HG03060 (cell line): Measurements from ENCODE around the gene PARPBP.
"Not testable (repeated sequence)": the region's sequence is repeated elsewhere in the genome, so short reads cannot be mapped to it uniquely, and the experiment has no call there.

Experiments used
- ATAC-seq: cut with Tn5 transposase; IDR thresholded peaks from one replicate; pipeline ENCODE4 v1.9.1; 2021; ENCODE audit warnings: low read depth, moderate number of reproducible peaks; ENCODE audit not compliant: unreplicated experiment

PARPBP gene, protein sequence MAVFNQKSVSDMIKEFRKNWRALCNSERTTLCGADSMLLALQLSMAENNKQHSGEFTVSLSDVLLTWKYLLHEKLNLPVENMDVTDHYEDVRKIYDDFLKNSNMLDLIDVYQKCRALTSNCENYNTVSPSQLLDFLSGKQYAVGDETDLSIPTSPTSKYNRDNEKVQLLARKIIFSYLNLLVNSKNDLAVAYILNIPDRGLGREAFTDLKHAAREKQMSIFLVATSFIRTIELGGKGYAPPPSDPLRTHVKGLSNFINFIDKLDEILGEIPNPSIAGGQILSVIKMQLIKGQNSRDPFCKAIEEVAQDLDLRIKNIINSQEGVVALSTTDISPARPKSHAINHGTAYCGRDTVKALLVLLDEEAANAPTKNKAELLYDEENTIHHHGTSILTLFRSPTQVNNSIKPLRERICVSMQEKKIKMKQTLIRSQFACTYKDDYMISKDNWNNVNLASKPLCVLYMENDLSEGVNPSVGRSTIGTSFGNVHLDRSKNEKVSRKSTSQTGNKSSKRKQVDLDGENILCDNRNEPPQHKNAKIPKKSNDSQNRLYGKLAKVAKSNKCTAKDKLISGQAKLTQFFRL

DNA sequence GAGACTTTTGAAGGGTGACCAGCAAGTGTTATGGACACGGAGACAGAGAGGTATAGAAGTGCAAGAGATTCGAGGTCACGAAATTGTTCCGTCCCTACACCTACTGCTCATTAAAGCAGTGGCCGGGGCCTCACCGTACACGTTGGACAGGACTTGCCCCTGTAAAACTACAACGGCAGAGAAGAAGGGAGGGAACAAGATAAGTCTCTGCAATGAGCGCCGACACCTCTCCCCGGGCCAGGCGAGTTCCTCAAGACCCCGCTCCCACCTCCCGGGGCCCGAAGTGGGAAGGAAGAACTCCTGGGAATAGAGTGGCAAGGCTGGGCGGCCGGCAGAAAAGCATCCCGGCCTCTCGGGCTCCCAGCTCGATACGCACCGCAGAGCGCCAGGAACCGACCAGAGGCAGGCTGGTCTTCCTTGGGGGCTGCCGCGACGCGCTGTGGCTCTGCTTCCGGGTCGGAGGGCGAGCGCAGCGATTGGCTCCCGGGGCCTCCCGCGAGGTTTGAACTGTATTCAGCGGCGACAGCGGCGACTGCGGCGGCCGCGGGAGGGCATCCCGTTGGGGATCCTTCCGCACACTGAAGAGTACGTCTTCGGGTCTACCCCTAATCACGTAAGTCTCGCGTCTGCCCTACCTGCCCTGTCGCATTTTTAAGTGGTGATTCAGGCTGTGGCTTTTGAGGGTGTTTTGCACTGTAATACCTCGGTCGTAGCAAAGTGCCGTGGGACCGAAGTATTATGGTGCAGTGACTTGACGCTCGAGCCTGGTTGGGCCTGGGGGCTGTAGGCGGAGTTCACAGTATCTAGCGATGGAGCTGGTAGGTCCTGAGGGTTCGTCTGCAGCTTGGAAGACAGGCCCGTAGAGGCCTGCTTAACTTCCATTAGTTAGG, at the start of gene PARPBP, which contains the start of gene NUP37:
PARPBP (plus strand) TSS at position 510 of the 890 bp plus-strand sequence. CDS start 3,706 bp downstream, outside the sequence.
NUP37 (minus strand) TSS at position 441 of the 890 bp plus-strand sequence. CDS start 1,596 bp downstream, outside the sequence.
- ATAC-seq, result peak; percentile 89

GRCh38 chr12:102072092-102072491, 47.9 kb upstream of the PARPBP start:
- ATAC-seq, result not testable (repeated sequence)

GRCh38 chr12:102080842-102081241, 39.1 kb upstream of the PARPBP start:
- ATAC-seq, result no peak

DNA sequence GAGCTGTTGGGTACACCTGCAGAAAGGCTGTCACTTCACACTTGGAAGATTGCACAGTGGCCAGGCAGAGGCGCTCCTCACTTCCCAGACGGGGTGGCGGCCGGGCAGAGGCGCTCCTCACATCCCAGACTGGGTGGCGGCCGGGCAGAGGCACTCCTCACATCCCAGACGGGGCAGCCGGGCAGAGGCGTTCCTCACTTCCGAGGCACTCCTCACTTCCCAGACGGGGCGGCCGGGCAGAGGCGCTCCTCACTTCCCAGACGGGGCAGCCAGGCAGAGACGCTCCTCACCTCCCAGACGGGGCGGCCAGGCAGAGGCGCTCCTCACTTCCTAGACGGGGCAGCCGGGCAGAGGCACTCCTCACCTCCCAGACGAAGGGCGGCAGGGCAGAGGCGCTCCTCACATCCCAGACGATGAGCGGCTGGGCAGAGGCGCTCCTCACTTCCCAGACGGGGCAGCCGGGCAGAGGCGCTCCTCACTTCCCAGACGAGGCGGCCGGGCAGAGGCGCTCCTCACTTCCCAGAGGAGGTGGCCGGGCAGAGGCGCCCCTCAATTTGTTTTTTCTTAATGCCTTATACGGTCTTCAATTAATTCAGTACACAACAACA, 30.7 kb upstream of the PARPBP start:
- ATAC-seq, result not testable (repeated sequence)

DNA sequence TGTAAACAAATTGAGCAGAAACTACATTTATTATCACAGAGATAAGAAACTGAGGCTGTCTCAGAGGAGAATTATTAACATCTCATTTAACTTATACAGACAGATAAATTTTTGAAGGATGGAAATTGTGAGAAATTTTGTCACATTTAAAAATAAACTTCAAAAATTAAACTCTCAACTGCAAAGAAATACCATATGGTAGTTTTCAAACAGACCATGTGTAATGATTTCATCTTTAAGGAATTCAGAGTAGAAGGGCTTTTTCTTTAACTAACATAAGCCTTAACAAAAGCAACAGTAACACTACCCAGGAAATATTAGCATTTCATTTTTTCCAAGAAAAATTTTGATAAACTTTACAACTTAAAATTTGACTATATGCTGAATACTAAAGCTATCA, 26.7 kb upstream of the PARPBP start:
- ATAC-seq, result no peak

- ATAC-seq, result no peak
Observed at GRCh38 chr12:102095677-102096263, 24.2 kb upstream of the PARPBP start.

GRCh38 chr12:102096855-102097254, 23.1 kb upstream of the PARPBP start:
- no peak for ATAC-seq

DNA sequence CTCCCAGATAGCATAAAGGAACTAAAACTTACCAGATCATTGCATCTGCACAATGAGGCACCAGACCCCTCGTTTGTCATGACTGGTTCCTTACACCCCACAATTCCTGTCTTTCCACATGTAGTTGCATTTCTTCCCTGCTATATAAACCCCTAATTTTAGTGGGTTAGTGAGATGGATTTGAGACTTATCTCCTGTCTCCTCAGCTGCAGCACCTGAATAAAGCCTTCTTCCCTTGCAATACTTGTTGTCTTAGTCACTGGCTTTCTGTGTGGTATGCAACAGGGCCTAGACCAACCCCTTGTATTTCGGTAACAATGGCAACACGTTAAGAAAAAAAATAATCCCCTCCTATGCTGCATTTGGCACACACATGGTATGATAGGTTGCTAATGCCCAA, 13.1 kb upstream of the PARPBP start:
- ATAC-seq, result no peak

- no peak for ATAC-seq
Observed at GRCh38 chr12:102107970-102108369, 12.0 kb upstream of the PARPBP start.

DNA sequence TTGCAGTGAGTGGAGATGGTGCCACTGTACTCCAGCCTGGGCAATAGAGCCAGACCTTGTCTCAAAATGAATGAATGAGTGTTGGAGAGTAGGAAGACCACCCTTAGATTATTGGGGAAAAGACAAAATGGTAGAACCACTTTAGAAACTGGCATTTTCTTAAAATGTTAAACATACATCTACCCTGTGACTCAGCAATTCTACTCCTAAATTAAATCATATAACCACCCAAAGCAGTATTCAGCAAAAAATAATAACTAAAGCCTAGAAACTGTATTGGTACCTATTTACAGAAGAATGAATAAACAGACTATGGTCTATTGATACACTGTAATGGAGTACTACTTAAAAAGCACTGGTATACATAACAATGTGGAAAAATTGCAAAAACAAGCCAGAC, 9.2 kb upstream of the PARPBP start:
- no peak for ATAC-seq

DNA sequence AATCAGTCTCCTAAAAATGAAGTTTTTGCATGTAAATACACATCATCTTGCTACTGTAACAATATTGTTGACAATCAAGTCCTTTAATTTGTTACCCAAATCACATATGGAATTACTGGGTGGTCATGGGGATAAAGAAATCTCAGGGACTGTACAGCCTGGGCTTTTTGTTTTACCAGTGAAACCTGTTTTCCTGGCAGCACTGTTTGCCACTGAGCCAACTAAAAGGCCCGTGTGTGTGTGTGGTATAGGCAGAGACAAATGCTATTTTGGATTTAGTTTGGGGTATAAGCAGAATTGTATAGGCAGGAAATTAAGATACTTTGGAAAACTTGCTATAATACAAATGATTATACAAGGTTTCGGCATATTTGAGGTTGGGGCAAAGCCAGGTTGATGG, 5.8 kb upstream of the PARPBP start:
- ATAC-seq, result no peak

- ATAC-seq, result no peak
Observed at GRCh38 chr12:102116392-102116791, 3.6 kb upstream of the PARPBP start.

DNA sequence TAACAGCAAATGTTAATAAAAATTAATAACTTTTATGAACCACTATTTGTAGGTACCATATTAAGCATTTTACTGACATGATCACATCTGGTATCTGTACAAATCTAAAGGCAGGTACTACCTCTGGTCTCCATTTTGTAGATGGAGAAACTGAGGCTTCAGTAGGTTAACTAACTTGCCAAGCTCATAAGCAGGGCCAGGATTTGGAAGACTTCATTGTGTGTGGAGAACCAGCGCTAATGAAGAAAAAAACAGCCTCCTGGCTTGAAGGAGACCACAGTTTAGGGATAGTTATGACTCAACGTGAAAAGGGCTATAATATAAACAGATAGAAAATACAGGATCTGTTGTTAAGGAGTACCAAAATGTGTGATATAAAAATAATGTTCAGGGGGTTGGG, 1.1 kb upstream of the PARPBP start:
- ATAC-seq, result no peak

DNA sequence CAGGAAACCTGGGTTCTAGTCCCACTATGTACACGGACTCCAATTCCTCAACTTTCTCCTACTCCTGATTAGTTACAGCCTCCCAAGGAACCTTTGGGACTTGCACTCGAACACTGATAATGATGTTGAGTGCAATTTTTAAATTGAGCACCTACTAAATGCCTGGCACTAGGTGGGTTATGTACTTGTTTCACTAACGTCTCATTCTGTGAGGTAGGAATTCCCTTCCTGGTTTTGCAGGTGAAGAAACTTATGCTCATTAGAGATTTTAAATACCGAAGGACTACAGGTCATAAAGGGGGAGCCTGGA, 536 bp downstream of the PARPBP start:
- no peak for ATAC-seq

DNA sequence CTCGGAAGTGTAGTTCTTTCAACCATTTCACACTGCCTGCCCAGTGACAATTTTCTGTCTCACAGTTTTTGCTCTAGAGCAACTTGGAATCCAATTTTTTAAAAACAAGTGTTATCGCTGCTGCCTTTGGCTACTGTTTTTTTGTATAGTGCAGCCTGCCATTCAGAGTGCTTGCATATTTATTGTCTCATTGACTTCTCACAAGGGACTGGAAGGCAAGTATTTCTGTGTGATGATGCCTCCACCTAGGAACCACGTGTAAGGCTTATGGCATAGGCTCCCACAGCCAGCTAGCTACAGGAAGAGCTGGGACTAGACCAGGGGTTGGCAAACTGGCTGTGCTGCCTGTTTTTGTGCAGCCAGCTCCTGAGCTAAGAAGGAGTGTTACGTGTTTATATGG, 903 bp downstream of the PARPBP start:
- no peak for ATAC-seq

GRCh38 chr12:102121328-102121727, 1.3 kb downstream of the PARPBP start:
- not testable (repeated sequence) for ATAC-seq

GRCh38 chr12:102130720-102131119, 10.7 kb downstream of the PARPBP start:
- not testable (repeated sequence) for ATAC-seq

- not testable (repeated sequence) for ATAC-seq
Observed at GRCh38 chr12:102131442-102131841, 11.5 kb downstream of the PARPBP start.

- ATAC-seq, result not testable (repeated sequence)
Observed at GRCh38 chr12:102137619-102138018, 17.6 kb downstream of the PARPBP start.

GRCh38 chr12:102142866-102143373, 22.9 kb downstream of the PARPBP start:
- ATAC-seq, result not testable (repeated sequence)
